ENCODE data around the gene CRYBB1. TPM values are rescaled to one million over a fixed set of nuclear protein-coding genes. Genes with fewer than 3 reads are reported as not detected.
"Not testable (repeated sequence)": the region's sequence is repeated elsewhere in the genome, so short reads cannot be mapped to it uniquely, and the experiment has no call there.

Gene CRYBB1
- total RNA-seq, 1 experiment from 2014 or later: not detected

DNA sequence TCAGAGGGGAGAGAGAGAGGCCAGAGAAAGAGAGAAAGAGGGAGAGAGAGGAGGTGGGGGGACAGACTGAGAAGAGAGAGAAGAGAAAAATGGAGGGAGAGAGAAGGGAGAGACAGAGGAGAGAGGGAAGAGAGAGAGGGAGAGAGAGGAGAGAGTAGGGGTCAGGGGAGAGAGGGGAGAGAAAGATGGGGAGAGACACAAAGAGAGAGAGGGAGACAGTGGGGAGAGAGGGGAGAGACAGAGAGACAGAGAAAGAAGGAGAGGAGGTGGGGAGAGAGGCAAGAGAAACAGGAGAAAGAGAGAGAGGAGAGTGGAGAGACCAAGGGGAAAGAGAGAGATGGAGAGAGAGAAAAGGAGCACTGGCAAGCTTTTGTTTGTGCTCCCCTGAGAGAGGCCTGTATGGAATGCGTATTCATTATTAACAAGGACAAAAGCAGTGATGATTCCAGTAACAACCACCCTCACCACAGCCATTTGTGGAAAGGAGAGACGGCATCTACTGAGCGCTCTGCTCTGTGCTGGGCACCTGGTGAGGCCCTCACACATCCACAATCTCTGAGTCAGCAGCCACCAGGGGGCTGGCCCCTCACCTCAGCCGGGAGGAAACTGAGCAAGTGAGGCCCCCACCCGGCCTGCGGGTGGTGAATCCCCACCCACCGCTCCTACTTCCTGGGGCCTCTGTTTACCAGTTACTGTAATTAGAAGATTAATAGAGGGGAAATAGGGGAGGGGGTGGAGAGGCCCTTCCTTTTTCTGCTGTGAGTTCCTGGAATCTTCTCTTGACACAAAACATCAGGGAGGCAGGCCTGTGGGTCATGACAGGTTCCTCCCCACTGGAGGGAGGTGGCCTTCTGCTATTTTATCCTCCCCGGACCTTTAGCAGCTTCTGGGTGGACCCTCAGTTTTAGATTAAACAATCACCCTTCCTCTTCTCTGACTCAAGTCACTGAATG lies 24.9 kb upstream of the CRYBB1 start:
- no peak for DNase-seq (ENCODE audit: low spot score)
- in situ Hi-C loops (cut with HindIII; ENCODE audit: low sequenced_read_pairs): no loop called here

DNA sequence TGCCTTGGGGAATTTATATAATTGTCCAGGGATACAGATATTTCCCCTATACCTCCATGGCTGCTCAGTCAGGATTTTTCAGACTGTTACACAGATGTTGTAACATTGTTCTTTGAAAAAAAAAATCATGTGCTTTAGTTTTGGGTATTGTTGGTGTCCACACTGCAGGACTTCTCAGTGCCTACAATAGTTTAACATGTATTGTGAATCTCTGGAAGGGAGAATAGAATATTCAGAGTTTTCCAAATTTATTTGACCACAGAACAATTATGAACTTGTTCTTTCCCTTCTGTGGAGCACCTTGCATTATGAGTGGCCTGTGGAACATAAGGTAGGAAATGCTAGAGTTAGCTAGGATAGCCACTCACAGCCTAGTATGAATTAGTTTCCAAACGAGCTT lies 18.5 kb upstream of the CRYBB1 start:
- in situ Hi-C loops (cut with HindIII; ENCODE audit: low sequenced_read_pairs): no loop called here
- DNase-seq (ENCODE audit: low spot score): no peak

DNA sequence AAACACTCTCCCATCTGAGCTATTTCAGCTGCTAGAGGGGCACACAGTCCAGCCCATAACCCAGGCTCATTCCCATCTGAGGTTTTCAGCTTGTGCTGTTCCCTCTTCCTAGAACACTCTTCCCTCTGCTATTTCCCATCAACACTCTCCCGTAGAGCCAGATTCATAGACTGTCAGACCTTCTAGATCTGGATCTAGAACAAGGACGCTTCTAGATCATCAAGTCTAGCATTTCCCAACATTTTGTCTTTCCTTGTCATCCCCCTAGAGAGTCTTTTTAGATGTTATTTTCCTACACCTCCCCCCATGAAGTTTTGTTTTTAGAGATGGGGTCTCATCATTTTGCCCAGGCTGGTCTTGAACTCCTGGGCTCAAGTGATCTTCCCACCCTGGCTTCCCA lies 17.3 kb upstream of the CRYBB1 start:
- in situ Hi-C loops (cut with HindIII; ENCODE audit: low sequenced_read_pairs): no loop called here
- DNase-seq (ENCODE audit: low spot score): no peak

DNA sequence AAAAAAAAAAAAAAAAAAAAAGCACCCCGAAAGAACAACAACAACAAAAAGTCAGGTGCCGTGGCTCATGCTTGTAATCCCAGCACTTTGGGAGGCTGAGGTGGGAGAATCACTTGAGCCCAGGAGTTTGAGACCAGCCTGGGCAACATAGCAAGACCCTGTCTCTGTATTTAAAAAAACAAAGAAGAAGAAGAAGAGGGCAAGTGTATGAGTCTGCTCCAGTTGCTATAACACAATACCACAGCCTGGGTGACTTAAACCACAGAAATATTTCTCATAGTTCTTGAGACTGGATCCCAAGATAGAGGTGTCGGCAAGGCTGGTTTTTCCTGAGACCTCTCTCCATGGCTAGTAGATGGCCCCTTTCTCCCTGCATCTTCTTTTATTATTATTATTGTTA lies 16.4 kb upstream of the CRYBB1 start:
- no peak for DNase-seq (ENCODE audit: low spot score)
- in situ Hi-C loops (cut with HindIII; ENCODE audit: low sequenced_read_pairs): no loop called here

DNA sequence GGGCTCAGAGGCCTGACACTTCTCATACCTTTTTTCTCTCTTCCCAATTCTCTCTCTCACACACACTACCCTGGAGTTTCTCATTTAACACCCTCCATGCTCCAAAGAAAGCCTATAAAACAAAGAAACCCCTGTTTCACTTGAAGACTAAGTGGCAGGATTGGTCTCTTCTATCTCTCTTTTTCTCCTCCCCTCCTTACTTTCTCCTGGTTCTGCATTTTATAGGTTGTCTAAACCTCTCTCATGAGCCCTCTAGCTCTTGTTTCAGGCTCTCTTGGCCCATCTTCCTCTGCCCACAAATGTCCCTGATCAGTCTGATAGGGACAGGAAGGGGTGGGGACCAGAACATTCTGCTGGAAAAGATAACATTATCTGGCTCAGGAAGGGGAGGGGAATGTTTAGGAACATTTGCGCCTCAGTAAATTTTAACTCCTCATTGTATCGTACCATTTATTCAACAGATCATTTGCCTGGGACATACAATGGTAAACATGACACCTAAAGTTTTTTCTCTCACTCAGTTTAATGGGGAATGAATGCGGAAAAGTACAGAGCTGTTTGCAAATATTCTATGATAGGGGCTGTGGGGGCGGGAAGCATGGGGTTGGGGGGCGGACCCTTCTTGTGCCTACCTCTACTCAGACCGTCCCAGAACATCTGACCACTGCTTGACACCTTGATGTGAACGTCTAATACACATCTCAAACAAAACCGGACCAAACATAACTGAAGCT lies 14.8 kb upstream of the CRYBB1 start:
- no peak for DNase-seq (ENCODE audit: low spot score)
- in situ Hi-C loops (cut with HindIII; ENCODE audit: low sequenced_read_pairs): no loop called here

DNA sequence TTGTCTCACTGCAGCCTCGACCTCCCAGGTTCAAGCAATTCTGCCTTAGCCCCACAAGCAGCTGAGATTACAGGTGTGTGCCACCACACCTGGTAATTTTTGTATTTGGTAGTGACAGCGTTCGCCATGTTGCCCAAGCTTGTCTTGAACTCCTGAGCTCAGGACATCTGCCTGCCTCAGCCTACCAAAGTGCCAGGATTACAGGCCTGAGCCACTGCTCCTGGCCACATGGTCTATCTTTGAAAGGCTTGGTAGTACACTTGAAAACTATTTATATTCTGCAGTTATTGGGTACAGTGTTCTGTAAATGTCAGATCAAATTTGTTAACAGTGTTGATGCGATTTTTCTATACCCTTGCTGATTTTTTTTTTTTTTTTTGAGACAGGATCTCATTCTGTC lies 13.5 kb upstream of the CRYBB1 start:
- in situ Hi-C loops (cut with HindIII; ENCODE audit: low sequenced_read_pairs): no loop called here
- no peak for DNase-seq (ENCODE audit: low spot score)

DNA sequence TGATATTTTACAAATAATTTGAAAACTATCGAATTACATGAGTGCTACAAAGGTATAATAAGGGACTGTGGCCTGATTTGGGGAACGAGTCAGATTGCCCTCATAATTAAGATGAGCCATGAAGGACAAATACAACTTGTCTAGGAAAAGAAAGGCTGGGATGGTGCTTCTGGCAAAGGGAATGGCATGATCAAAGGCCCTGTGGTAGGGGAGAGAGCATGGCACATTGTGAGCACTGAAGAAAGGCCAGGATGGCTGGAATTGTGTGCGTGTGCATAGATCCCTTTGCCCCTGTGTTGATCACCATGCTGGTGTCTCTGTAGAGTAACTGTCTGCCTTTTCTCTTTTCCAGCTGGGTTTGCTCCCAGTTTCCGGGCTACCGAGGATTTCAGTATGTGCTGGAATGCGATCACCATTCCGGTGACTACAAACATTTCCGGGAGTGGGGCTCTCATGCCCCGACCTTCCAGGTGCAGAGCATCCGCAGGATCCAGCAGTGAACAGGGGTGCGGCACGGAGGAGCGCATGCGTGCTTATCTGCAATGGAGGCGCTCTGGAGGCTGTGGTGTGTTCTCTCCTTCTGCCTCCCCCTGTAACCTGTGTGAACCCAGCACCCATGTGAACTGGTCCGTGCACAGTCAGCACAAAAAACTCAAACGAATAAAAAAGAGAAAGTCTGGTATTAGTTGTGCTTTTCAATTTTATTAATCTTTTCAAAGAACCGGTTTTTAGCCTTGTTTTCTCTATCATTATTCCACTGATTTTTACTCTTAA lies 12.3 kb upstream of the CRYBB1 start:
- no peak for DNase-seq (ENCODE audit: low spot score)
- in situ Hi-C loops (cut with HindIII; ENCODE audit: low sequenced_read_pairs): no loop called here

DNA sequence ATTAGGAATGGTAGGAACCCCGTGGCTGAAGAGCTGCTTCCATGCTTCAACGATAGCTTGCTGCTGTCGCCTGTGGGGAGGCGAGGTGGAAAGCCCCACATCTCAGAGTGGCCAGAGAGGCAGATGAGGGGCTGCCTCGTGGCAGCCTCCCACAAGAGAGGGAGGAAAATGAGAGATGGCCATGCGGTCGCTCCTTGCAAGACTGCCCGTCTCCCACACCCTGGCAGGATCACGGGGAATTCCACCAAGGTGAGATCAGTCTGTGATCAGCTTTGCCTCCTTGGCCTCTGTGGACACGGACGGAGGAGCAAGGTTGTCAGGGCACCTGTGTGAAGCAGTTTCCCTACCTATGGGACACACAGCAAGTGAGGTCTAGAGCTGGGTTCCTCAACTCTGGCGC lies 7.0 kb upstream of the CRYBB1 start:
- DNase-seq (ENCODE audit: low spot score): no peak
- in situ Hi-C loops (cut with HindIII; ENCODE audit: low sequenced_read_pairs): no loop called here

DNA sequence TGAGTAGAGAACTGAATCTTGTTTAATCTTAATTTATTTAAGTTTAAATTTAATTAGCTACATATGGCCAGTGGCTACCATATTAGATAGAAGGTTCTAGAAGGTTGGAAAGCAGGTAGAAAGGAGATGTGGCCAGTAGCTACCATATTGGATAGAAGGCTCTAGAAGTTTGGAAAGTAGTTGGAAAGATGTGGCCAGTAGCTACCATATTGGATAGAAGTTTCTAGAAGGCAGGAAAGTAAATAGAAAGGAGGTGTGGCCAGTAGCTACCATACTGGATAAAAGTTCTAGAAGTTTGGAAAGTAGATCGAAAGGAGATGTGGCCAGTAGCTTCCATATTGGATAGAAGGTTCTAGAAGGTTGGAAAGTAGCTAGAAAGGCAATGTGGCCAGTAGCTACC lies 6.2 kb upstream of the CRYBB1 start:
- DNase-seq (ENCODE audit: low spot score): no peak
- in situ Hi-C loops (cut with HindIII; ENCODE audit: low sequenced_read_pairs): no loop called here

DNA sequence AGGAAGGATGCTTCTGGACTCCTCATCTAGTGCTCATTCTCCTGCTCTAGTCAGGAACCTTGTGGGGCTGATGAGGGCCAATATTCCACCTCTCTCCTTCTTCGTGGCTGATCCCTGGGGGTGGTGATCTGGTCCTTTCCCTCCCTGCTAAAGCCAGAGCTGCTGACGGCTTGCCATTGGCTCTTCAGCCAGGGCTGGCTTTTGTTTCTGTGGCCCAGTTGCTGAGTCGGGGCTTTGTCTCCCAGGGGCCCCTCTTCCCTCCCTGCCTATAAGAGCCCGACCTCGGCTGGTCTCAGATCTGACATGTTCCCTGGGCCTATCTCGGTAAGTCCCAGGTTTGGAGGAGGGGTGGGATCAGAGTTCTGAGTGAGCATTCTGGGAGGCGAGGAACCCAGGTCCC lies 3.8 kb upstream of the CRYBB1 start, which contains the start of gene CRYBA4:
Gene CRYBA4 (plus strand): TSS at position 301 of the 400 bp plus-strand sequence. CDS start 634 bp downstream, outside the sequence.
- DNase-seq (ENCODE audit: low spot score): no peak
- in situ Hi-C loops (cut with HindIII; ENCODE audit: low sequenced_read_pairs): no loop called here

DNA sequence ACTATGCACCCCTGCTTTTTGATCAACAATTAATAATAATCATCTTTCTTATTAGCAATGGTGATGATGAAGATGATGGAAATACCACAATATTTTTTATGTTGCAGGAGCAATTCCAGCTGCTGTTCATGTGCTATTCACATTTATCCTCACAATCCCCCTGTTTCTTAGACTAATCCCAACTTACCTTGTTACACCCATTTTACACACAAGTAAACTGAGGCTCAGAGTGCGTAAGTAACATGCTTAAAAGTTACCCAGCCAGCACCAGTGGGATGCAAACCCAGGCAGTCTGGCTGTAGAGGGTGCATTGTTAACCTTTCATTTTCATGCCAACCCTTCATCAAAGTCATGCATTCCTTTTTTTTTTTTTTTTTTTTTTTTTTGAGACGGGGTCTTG lies 2.4 kb upstream of the CRYBB1 start:
- in situ Hi-C loops (cut with HindIII; ENCODE audit: low sequenced_read_pairs): no loop called here
- DNase-seq (ENCODE audit: low spot score): no peak

DNA sequence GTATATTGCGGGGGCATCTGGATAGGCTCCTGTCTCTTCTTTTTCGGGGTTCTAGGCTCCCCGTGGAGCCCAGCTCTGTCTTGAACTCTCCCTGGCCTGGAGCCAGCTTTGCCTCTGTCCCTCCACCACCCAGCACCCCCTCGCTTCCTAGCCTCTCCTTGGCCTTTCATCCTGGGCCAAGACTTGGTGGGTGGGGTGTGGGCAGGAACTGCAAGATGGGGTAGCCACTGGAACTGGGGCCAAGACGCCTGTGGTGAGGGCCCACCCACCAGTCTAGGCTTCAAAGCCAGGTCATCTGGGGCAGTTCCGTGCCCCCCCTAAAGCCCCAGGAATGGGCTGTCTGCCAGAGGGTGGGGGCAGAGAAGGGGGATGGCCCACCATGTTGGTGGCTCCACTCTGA lies 1.7 kb upstream of the CRYBB1 start:
- in situ Hi-C loops (cut with HindIII; ENCODE audit: low sequenced_read_pairs): no loop called here
- no peak for DNase-seq (ENCODE audit: low spot score)

DNA sequence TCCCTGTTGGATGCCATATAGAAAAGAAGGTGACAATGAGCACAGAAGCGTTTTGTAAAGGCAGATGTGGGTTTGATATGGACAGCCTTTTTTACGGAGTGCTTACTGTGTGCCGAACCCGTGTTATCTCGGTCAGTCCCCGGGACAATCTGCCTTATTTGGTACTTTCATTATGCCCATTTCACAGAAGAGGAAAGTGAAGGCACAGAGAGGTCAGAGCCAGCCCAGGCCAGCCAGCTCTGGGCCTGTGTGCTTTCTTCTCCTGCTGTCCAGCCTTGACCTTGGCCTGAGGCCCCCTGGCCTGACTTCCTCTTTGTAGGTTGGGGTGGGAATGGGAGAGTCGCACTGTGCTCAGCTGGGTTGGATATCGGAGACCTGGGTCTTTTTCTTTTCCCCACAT lies 628 bp upstream of the CRYBB1 start:
- in situ Hi-C loops (cut with HindIII; ENCODE audit: low sequenced_read_pairs): no loop called here
- DNase-seq (ENCODE audit: low spot score): no peak

DNA sequence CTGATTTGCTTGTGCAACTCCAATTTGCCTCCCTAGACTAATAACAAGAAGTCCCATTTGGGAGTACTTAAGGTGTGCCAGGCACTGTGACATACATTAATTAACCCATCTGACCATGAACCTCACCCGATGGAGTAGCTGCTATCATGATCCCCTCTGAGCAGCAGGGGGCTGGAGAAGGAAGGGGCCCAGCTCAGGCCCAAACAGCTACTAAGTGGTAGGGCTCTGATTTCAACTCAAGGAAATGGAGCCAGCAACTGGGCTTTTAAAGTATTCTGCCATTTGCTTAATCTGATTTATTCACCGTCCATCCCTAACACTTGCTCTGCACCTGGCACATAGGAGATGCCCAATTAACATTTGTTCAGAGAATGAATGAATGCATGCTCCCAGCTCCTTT lies 1.2 kb downstream of the CRYBB1 start:
- in situ Hi-C loops (cut with HindIII; ENCODE audit: low sequenced_read_pairs): no loop called here
- no peak for DNase-seq (ENCODE audit: low spot score)

DNA sequence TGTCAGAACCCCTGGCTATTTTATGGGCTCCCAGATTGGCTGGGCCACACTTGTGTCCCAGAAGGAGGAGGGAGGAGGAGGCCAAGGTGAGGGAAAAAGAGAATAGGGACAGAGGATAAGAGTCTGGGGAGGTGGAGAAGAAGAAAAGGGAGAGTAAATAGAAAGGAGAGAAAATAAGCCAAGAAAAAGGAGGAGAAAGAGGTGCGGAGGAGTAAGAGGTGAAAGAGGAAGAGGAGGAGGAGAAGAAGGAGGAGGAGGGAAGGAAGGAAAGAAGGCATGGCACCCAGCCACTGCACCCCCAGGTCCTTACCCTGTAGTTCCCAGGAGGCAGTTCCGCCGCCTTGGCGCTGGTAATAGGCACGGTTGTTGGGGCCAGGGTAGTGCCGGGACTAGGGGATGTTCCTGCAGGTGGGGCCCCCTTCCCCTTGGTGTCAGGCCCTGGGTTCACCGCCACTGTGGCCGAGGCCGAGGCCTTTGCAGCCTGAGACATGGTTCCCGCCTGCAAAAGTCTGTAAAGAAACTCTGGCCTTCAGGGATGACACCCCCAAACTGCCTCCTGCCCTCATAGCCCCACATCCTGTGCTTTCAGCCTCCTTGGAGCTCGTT lies 1.9 kb downstream of the CRYBB1 start:
- in situ Hi-C loops (cut with HindIII; ENCODE audit: low sequenced_read_pairs): no loop called here
- no peak for DNase-seq (ENCODE audit: low spot score)

DNA sequence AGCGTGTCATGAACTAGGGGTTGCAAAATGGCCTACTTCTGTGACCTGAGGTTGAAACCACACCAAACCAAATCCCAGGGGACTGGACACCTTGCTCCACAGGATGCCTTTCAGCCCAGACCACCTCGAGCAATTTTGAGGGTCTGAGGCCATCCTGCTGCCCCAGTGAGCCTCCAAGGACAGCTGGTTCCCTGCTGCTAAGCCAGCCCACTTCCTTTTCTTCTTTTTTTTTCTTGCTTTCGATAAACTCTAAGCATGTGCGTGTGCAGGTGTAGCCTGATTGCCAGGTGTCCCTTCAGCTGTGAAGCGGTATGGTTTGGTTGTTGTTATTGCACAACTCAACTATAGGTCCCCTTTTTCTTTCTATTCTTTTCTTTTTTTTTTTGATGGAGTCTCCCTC lies 2.7 kb downstream of the CRYBB1 start:
- in situ Hi-C loops (cut with HindIII; ENCODE audit: low sequenced_read_pairs): no loop called here
- no peak for DNase-seq (ENCODE audit: low spot score)

DNA sequence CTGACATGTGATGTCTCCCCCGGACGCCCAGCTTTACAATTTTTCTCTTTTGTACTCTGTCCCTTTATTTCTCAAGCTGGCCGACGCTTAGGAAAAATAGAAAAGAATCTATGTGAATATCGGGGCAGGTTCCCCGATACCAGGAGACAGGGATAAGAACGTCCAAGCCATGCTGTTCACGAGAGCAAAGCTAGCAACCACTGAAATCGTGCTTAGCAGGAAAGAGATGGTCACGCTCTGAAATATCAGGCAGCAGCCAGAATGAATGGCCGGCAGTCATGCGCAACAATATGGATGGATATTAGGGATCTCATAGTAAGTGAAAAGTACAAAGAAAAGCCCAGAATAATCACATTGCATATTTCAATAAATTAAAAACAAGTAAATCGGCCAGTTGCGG lies 3.5 kb downstream of the CRYBB1 start:
- in situ Hi-C loops (cut with HindIII; ENCODE audit: low sequenced_read_pairs): no loop called here
- DNase-seq (ENCODE audit: low spot score): no peak

DNA sequence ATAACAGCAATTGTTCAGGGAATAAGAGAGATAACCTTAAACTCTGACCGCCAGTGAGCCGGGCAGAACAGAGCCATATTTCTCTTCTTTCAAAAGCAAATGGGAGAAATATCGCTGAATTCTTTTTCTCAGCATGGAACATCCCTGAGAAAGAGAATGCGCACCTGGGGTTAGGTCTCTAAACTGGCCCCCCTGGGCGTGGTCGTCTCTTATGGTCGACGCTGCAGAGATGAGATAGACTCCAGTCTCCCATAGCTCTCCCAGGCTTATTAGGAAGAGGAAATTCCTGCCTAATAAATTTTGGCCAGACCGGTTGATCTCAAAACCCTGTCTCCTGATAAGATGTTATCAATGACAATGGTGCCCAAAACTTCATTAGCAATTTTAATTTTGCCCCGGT lies 4.1 kb downstream of the CRYBB1 start:
- in situ Hi-C loops (cut with HindIII; ENCODE audit: low sequenced_read_pairs); DNase-seq (ENCODE audit: low spot score): not testable (repeated sequence)

DNA sequence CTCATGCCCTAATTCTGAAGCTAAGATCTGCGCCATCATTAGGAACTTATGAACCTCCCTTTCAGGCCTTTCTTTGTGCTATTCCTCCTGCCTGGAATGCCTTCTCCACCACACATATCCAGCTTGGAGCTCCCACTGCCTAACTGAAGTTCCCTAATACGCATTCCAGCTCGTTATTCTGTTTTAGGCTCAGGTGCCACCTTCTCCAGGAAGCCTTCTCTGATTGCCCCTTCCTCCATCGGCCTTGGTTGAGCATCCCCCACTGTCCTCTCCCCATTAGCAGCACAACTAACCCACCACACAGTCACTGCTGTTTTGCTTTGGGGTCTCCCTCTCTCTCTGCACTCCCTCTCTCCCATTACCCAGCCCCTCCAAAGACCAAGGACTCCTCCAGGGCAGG lies 5.2 kb downstream of the CRYBB1 start:
- in situ Hi-C loops (cut with HindIII; ENCODE audit: low sequenced_read_pairs): no loop called here
- DNase-seq (ENCODE audit: low spot score): no peak

All from G401 (cell line).